ENCODE data around the gene RAB42. TPM values are rescaled to one million over a fixed set of nuclear protein-coding genes. Genes with fewer than 3 reads are reported as not detected.
A peak's percentile ranks its signal among the peaks of the same experiment; 100 is the strongest.
"Not testable (repeated sequence)": the region's sequence is repeated elsewhere in the genome, so short reads cannot be mapped to it uniquely, and the experiment has no call there.

RAB42 gene, protein sequence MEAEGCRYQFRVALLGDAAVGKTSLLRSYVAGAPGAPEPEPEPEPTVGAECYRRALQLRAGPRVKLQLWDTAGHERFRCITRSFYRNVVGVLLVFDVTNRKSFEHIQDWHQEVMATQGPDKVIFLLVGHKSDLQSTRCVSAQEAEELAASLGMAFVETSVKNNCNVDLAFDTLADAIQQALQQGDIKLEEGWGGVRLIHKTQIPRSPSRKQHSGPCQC
- polyA plus RNA-seq (2014; cell fraction: cytosol; rRNA removed) = 5.1 and 5.3 TPM in 2 replicates
- 0.23 and 0.59 TPM in 2 replicates for polyA plus RNA-seq (2014; cell fraction: nucleus; rRNA removed)

DNA sequence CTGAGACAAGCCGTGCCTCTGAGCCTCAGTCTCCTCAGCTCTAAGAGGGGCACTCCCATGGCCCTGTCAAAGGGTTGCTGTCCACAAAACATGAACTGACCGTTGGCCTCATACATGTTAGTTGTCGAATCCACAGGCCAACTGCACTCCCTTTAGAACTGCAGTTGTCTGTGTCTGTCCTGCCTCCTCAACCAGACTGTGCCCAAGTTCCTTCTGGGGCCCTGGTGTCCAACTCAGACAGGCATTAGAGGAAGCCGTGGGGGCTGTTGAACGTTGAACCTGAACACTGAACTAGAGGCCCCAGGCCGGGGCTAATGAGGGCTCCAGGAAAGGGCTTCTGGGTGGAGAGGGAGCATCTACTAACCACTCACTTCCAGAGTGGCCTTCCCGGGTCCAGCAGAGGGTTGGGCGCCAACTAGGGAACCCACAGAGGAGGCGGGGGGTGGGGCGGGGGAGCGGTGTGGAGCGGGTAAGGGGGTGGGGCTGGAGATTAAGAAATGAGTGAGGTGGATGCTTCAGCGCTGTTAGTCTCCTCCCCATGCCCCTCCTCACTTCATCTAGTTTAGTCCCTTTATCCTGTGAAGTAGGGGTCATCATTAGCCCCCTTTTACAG is at the start of gene RAB42:
RAB42 (plus strand) TSS at position 558 of the 613 bp plus-strand sequence. CDS start 247 bp downstream, outside the sequence.
- DNase-seq (ENCODE audit: low spot score) = no peak

DNA sequence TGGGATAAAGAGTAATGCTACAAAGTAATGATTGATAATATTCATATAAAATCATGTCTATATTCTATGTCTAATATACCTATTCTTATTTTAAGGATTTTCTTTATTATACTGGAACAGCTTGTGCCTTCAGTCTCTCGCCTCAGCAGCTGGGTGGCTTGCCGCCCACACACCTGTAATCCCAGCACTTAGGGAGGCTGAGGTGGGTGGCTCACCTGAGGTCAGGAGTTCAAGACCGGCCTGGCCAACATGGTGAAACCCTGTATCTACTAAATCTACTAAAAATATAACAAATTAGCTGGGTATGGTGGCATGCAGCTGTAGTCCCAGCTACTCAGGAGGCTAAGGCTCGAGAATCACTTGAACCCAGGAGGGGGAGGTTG is 46.8 kb upstream of the RAB42 start:
- no peak for DNase-seq (ENCODE audit: low spot score)

DNA sequence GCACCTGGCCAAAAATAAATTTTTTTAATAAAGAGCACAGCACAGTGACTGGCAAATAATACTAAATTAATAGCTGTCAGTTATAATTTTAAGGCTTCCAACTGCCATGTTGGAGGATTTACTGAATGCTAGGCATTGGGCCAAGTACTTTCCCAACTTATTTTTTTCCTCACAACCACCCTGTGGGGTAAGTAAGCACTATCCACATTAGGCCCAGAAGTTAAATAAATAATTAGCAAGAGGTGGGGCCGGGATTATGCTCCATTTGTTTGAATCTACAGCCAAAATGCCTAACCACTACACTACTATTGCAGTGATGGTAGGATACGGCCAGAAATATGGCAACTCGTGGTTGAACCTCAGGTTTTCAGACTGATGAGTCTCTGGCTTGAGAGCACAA is 43.7 kb upstream of the RAB42 start:
- DNase-seq (ENCODE audit: low spot score) = no peak

DNA sequence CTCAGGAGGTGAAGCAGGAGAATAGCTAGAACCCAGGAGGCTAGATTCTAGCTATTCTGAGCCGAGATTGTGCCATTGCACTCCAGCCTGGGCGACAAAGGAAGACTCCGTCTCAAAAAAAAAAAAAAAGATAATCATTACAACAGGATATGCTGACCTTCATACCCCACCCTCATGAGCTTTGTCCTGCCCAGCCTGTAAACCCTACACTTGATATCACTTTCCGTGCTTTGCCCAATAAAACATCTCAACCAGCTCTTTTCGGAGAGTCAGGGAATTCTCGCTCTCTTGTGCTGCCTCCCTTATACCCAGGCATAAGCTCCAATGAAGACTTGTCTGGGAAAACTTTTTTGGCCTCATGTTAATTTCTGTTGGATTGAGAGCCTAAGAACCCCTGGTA is 40.7 kb upstream of the RAB42 start:
- DNase-seq (ENCODE audit: low spot score) = no peak

DNA sequence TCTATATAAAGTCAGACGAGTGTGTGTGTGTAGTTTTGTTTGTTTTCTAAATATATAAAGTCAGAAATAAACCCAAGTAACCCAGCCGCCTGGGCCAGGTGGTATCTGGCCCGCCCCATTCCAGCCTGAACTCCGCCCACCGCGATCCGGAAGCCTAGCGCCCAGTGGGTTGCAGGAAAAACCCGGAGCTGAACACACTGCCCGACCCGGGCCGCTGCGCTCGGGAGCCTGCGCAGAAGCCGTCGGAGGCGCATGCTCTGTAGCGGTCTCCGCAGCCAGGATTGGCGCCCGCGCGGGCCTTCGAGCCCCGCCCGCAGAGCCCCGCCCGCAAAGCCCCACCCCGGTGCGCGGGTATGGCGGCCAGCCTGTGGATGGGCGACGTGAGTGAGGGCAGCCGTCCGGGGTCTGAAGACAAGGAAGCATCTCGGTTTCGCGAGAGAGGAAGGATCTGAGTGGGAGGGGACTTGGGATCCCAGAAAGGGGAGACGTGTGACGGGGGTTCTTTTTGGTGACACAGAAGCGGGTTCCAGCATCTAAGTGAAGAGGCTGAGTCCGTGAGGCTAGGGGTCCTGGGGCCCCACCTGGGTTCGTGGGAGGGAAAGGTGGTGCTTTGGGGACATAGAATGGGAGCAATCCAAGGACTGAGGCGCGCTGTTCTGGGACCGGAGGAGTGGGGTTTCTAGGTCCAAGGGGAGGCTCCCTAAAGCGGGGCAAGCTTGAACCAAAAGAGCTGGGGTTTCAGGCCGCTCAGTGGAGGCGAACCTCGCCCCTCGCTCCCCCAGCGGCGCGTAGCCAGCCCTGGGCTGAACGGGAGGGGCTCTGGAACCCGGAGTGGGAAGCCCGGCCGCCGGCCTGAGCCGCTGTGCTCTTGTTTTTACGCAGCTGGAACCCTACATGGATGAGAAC is 39.1 kb upstream of the RAB42 start, which contains the start of gene TRNAU1AP:
TRNAU1AP (plus strand) TSS at position 328 of the 906 bp plus-strand sequence; CDS start at position 354, 26 bp downstream.
- DNase-seq (ENCODE audit: low spot score) = peak; percentile 91

DNA sequence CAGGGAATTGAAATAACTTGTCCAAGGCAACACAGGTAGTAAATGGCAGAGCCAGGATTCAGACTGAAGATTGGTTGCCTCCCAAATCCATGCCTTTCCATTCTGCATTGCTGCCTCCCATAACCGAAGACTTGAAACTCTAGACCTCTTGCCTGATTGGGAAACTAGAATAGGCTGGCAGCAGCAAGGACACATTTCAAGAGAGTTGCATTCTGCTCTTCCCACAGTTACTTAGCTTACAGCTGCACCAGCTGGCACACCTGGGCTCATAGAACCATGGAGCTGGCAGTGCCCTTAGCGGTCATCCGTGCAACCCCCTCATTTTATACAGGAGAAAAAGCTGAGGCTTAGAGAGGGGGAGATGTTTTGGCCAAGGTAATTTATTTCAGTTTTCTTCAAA is 31.2 kb upstream of the RAB42 start:
- no peak for DNase-seq (ENCODE audit: low spot score)

DNA sequence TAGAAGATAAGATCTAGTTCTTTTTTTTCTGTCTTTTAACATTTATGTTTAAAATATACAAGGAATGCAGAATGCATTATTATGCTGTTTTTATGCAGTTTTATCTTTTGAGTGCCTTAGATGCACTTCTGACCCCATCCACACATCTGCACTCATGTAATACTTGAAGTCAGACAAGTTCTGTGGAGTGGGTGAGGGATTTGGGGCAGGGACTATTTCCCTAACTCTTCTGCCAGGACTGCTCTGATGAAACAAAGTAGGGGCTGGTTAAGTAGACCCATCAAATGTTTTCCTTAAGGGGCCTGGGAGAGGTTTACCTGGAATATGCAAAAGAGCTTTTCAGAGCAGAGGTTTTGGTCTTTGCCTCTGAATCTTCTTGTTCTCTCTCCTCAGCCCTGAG is 27.8 kb upstream of the RAB42 start:
- no peak for DNase-seq (ENCODE audit: low spot score)

DNA sequence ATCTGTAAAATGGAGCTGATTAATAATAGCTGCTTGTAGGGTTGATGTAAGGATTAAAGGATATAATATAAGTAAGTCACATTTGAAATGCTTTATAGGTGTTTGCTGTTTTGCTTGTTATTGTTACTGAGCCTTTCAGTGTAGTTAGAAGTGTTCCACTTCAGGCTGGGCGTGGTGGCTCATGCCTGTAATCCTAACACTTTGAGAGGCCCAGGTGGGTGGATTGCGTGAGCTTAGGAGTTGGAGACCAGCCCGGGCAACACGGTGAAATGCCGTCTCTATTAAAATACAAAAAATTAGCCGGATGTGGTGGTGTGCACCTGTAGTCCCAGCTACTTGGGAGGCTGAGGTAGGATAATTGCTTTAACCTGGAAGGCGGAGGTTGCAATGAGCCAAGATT is 27.0 kb upstream of the RAB42 start:
- DNase-seq (ENCODE audit: low spot score) = no peak

DNA sequence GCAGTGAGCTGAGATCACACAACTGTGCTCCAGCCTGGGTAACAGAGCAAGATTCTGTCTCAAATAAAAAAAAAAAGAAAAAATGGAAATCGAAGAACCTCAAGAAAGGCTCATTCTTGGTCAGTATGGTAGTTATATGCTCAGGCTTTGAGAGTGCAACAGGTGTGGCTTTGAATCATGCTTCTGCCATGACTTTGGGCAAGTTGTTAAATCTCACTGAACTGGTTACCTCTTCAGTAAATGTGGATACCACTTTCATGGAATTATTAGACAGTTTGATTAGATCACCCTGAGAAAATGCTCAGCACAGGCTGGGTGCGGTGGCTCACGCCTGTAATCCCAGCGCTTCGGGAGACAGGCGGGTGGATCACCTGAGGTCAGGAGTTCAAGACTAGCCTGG is 26.3 kb upstream of the RAB42 start:
- no peak for DNase-seq (ENCODE audit: low spot score)

DNA sequence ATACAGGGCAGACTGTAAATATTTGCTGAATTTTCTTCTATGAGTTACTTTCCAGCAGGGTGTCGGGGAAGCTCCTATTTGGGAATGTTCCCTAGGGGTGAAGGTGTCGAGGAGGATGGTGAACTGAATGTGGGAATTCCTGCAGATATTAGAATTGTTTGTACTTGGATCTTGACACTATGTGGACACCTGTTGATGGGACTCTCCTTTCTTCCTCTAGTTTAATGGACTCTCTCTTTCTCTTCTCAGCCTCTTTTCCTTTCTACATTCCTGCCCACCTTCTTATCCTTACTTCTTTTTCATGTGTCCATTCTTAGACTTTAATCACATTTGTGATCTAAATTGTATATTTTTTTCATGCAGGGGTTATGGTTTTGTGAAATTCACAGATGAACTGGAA is 25.1 kb upstream of the RAB42 start:
- DNase-seq (ENCODE audit: low spot score) = no peak

DNA sequence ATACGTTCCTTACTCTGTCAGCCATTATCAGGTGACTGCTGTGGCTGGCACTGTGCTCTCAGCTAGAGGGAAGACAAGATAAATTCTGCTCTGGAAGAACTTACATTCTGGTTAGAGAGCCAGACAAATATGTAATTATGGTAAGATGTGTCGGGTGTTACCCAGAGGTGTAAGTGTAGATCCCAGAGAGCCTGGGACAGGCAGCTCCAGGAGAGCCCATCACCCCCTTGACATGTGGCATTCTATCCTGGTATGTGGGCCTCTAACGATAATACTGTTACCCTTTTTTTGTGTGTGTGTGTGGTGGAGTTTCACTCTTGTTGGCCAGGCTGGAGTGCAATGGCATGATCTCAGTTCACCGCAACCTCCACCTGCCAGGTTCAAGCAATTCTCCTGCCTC is 20.2 kb upstream of the RAB42 start:
- DNase-seq (ENCODE audit: low spot score) = no peak

DNA sequence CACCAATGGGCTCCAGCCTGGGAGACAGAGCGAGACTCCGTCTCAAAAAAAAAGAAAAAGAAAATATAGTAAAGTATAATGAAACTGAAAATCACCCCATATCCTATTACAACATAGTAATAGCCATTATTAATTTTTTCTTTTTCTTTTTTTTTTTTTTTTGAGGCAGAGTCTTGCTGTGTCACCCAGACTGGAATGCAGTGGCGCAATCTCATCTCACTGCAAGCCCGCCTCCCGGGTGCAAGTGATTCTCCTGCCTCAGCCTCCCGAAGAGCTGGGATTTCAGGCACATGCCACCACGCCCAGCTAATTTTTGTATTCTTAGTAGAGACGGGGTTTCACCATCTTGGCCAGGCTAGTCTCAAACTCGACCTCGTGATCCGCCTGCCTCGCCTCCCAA is 19.2 kb upstream of the RAB42 start:
- DNase-seq (ENCODE audit: low spot score) = not testable (repeated sequence)

DNA sequence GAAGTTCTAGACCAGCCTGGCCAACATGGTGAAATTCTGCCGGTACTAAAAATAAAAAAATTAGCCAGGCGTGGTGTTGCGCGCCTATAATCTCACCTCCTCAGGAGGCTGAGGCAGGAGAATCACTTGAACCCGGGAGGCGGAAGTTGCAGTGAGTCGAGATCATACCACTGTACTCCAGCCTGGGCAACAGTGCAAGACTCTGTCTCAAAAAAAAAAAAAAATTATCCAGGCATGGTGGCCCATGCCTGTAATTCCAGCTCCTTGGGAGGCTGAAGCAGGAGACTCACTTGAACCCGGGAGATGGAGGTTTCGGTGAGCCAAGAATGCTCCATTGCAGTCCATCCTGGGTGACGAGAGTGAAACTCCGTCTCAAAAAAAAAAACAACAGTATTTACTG is 18.5 kb upstream of the RAB42 start:
- no peak for DNase-seq (ENCODE audit: low spot score)

DNA sequence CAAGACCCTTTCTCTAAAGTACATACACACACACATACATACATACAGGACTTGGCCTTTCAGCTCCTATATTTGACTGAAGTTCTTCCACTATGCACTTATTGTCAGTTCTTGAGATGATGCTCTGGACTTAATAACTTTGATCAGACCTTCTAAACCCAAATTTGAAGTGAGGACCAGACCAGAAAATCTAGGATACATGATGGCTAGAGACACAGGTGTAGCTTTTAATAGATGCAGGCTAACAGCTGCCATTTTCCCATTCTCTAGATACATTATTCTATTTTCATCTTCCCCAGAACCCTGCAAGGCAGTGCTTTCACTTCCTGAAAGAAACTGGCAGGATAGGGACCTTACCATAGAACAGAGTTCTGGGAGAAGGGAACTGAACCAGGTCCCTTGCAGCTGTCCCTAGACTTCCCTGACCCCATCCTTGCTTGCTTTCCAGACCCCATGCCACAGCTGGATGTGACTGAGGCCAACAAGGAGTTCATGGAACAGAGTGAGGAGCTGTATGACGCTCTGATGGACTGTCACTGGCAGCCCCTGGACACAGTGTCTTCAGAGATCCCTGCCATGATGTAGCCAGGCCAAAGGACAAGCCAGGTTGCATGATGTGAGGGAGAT is 14.9 kb upstream of the RAB42 start:
- no peak for DNase-seq (ENCODE audit: low spot score)

DNA sequence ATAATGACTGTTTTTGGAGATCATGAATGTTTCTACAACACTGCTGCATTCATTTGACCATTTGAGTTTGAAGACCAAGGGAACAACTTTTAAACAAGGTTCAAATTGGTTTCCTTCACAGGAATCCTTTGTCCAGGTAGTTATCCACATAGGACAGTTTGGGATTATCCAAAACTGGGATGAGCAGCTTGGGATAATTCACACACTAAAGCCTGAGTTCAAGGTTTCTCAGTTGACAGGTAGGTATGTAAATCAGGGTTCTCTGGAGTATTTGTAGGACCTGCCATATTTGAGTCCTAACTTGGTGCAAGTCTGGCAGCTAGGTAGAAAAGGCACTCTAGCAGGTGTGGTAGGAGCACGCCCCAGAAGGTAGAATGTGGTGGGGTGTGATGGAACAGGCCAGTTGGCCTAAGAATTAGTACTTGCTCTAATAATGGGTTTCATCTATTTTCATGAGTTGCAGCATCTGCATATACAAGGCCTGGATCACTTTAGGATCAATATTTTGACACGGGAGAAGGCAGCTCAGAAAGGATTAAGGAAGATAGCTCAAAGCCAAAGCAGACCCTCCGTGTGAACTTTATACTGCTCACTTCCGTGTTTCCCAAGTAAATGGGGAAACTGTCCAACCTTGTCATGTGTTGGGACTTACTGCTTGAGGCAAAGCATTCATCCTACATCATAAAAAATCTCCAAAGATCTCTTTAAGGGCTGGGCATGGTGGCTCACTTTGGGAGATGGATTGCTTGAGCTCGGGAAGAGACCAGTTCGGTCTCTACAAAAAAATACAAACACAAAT is 14.1 kb upstream of the RAB42 start:
- no peak for DNase-seq (ENCODE audit: low spot score)

DNA sequence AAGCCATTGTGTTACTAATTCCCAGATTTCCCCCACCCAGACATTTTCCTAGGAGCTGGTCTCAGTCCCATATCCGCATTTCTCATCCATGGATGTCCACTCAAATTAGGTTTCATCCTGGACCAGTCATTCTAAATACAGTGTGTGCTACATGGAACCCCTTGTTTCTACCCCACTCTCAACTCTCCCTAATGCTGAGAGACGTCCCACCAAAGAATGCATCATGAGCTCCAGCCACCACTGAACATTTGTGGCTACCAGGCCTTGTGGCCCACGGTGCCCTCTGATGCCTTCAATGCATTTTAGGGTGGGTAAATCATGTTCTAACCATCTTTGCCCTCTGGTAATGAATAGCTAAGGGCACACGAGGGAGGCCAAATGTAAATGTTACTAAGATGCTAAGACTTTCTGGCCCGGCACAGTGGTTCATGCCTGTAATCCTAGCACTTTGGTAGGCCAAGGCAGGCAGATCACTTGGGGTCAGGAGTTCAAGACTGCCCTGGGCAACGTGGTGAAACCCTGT is 13.3 kb upstream of the RAB42 start:
- no peak for DNase-seq (ENCODE audit: low spot score)

DNA sequence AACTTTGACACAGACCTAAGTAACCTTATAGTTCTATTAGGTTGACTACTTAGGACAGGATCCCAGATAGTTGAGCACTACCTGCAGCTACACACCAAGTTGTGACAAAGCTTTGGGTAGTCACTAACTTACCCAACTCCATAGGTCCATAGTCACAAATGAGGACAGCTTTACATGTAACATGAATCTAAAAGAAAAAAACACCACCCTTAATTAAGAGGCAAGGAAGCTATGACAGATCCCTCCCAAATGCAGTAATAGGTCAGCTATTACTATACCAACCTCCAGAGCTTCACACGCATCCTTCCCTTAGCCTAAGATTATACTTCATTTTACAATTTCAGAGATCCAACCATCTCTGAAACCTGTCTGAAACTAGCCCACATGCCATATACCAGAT is 12.7 kb upstream of the RAB42 start:
- no peak for DNase-seq (ENCODE audit: low spot score)

DNA sequence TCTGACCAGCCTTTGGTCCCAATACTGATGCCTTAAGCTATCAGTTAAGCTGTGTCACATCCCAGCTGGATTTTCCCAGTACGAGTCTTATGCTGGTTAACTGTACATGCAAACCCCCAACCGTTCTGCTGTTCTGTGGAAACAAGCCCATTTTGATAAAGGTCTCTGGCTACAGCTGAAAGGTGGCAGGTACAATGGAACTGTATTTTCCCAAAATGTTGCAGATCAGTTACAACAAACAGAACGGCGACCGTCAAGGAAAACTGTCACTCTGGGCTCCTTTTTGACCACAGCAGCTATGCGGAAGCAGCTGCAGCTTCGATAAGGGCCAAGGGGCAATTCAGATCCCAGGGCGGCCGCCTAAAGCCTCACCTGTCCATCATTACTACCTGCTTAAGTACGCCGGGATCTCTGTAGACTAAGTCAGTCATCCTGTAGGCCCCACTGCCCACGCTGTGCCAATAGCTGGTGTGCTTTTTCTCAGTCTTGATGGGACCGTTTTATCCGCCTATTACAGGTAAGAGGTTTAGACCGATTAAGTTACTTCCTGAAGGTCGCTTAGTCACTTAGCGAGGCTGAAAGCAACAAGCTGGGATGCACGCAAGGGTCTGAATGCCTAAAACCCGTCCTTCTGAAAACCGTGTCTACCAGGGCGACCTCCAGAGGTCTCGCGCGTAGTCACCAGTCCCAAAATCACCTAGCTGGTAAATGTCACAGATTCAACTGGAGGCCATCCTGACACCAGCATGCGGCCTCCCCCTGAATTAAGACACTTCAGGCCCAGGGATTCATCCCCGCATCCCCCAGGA is 11.1 kb upstream of the RAB42 start:
- peak; percentile 59 for DNase-seq (ENCODE audit: low spot score)

DNA sequence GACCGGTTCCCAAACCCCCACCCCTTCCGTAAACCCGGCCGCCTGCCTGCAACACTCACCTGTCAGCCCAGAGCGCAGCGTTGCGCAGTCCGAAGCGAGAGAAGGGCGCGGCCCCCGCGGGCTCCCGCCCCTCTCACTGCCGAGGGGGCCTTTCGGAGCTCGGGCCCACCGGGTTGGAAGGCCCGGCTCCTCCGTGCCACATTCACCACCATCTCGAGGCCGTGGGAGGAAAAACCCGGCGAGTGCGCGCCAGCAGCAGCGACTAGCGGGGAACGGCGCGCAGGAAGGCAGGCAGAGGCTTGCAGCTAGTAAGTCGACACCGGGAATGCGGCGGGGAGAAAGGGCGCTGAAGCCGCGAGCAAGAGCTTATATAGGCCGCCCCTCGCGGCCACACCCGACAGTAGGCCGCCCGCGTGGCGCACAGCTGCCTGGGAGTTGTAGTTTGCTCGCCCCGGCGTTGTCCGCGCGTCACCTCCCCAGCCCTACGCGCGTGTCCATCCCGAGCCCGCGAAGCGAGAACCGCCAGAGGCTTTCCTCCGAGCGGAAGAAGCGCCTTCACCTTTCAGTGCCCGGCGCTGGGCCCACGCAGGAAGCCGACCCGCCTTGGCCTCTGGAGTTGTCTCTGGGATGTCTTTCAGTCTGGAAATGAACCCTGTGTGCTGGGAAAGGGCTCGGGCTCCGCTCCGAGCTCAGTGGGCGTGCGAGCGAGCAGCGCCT is 10.4 kb upstream of the RAB42 start:
- DNase-seq (ENCODE audit: low spot score) = peak; percentile 94

All from SK-N-DZ (cell line).